Inferior parietal cortex (tissue), 1 donor: ENCODE measurements around the gene FBXL15.
A peak's percentile ranks its signal among the peaks of the same experiment; 100 is the strongest.
"Not testable (repeated sequence)": the region's sequence is repeated elsewhere in the genome, so short reads cannot be mapped to it uniquely, and the experiment has no call there.

Source experiments
- DNase-seq: peaks from one replicate; pipeline ENCODE4 v3.0.0-alpha.2; 2016; ENCODE audit errors: extremely low spot score

The FBXL15 gene

GRCh38 chr10:102431452-102432124 lies 11.0 kb downstream of the FBXL15 start:
- no peak for DNase-seq

- peak; percentile 98 for DNase-seq
Observed at GRCh38 chr10:102432162-102432950, 11.7 kb downstream of the FBXL15 start, which contains the start of gene CUEDC2. TSS of gene CUEDC2 (minus strand) at chr10:102432574. CDS start at chr10:102425188, 7,386 bp downstream.

- DNase-seq, result no peak
Observed at GRCh38 chr10:102433619-102434046, 13.0 kb downstream of the FBXL15 start.

GRCh38 chr10:102434394-102435132 lies 13.9 kb downstream of the FBXL15 start:
- DNase-seq, result no peak

- DNase-seq, result no peak
Observed at GRCh38 chr10:102435133-102435497, 14.5 kb downstream of the FBXL15 start.

- DNase-seq, result no peak
Observed at GRCh38 chr10:102435529-102436233, 15.0 kb downstream of the FBXL15 start.

- no peak for DNase-seq
Observed at GRCh38 chr10:102436312-102436711, 15.7 kb downstream of the FBXL15 start.

GRCh38 chr10:102437515-102437914 lies 16.9 kb downstream of the FBXL15 start:
- no peak for DNase-seq

GRCh38 chr10:102438374-102438773 lies 17.7 kb downstream of the FBXL15 start:
- no peak for DNase-seq

- DNase-seq, result no peak
Observed at GRCh38 chr10:102444851-102445250, 24.2 kb downstream of the FBXL15 start.

GRCh38 chr10:102449321-102450123 lies 28.9 kb downstream of the FBXL15 start:
- peak; percentile 27 for DNase-seq

- no peak for DNase-seq
Observed at GRCh38 chr10:102450124-102450373, 29.4 kb downstream of the FBXL15 start.

GRCh38 chr10:102450374-102451104 lies 29.9 kb downstream of the FBXL15 start:
- peak; percentile 68 for DNase-seq

- DNase-seq, result peak; percentile 9
Observed at GRCh38 chr10:102451105-102451969, 30.7 kb downstream of the FBXL15 start, which contains the start of gene C10orf95. TSS of gene C10orf95 (minus strand) at chr10:102451543. CDS start at chr10:102451093, 450 bp downstream.

GRCh38 chr10:102452672-102453340 lies 32.2 kb downstream of the FBXL15 start:
- DNase-seq, result no peak

- DNase-seq, result no peak
Observed at GRCh38 chr10:102453502-102453901, 32.9 kb downstream of the FBXL15 start.

- DNase-seq, result not testable (repeated sequence)
Observed at GRCh38 chr10:102454662-102455487, 34.2 kb downstream of the FBXL15 start.
